ENCODE data around the gene CRB1. TPM values are rescaled to one million over a fixed set of nuclear protein-coding genes. Genes with fewer than 3 reads are reported as not detected.

CRB1 gene
- total RNA-seq, 1 experiment from 2014 or later = not detected

DNA sequence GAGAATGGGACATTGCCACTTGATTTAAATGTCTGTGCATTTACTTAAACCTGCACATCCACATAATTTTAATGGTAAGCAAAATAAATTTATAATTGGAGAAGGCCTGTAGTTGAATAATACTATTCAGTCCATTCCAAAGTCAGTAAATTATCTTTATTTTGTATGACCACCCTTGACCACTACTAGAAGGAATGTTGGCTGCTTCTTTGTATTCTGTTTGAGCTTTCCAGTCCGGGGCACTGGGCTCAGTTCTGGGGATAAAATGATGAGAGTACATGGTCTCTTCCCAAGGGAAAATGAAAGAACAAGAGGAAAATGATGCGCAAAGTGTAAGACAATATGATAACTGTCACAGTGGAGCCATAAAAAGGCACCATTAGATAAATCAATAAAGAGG is 98.9 kb downstream of the CRB1 start:
- H3K4me3 ChIP-seq (ENCODE audit: low read depth in 2 of 2, low read length in 2 of 2) = no peak overlapping the region
- H3K9me3 ChIP-seq (ENCODE audit: control insufficient read depth, insufficient read depth, low read depth, low read length) = no peaks in the 10 kb centered on the region
- BruUV-seq (replicated peaks) = no TSS peak
- no peak overlapping the region for H3K27ac ChIP-seq (ENCODE audit: low read length)
- no peaks in the 10 kb centered on the region for H3K36me3 ChIP-seq (ENCODE audit: control insufficient read depth, insufficient read depth, low read length)
- POLR2A ChIA-PET = no interaction called here
- H3K4me1 ChIP-seq (ENCODE audit: control insufficient read depth, insufficient read depth, low read length) = no peaks in the 10 kb centered on the region
- ATAC-seq (no peak), DNase-seq (ENCODE audit: low read depth, low spot score) (no peak)
- CTCF ChIA-PET = no interaction called here
- no peak for TF ChIP-seq TCF7L2 (IDR thresholded peaks at IDR 0.05; ENCODE audit: low read depth, low read length)
- TF ChIP-seq SIN3A (IDR thresholded peaks at IDR 0.05; ENCODE audit: borderline replicate concordance, insufficient read depth, low read depth, low read length) = no peak
- TF ChIP-seq, protein P1, sequence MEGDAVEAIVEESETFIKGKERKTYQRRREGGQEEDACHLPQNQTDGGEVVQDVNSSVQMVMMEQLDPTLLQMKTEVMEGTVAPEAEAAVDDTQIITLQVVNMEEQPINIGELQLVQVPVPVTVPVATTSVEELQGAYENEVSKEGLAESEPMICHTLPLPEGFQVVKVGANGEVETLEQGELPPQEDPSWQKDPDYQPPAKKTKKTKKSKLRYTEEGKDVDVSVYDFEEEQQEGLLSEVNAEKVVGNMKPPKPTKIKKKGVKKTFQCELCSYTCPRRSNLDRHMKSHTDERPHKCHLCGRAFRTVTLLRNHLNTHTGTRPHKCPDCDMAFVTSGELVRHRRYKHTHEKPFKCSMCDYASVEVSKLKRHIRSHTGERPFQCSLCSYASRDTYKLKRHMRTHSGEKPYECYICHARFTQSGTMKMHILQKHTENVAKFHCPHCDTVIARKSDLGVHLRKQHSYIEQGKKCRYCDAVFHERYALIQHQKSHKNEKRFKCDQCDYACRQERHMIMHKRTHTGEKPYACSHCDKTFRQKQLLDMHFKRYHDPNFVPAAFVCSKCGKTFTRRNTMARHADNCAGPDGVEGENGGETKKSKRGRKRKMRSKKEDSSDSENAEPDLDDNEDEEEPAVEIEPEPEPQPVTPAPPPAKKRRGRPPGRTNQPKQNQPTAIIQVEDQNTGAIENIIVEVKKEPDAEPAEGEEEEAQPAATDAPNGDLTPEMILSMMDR (IDR thresholded peaks at IDR 0.05) = no peak
- TF ChIP-seq, protein P2, sequence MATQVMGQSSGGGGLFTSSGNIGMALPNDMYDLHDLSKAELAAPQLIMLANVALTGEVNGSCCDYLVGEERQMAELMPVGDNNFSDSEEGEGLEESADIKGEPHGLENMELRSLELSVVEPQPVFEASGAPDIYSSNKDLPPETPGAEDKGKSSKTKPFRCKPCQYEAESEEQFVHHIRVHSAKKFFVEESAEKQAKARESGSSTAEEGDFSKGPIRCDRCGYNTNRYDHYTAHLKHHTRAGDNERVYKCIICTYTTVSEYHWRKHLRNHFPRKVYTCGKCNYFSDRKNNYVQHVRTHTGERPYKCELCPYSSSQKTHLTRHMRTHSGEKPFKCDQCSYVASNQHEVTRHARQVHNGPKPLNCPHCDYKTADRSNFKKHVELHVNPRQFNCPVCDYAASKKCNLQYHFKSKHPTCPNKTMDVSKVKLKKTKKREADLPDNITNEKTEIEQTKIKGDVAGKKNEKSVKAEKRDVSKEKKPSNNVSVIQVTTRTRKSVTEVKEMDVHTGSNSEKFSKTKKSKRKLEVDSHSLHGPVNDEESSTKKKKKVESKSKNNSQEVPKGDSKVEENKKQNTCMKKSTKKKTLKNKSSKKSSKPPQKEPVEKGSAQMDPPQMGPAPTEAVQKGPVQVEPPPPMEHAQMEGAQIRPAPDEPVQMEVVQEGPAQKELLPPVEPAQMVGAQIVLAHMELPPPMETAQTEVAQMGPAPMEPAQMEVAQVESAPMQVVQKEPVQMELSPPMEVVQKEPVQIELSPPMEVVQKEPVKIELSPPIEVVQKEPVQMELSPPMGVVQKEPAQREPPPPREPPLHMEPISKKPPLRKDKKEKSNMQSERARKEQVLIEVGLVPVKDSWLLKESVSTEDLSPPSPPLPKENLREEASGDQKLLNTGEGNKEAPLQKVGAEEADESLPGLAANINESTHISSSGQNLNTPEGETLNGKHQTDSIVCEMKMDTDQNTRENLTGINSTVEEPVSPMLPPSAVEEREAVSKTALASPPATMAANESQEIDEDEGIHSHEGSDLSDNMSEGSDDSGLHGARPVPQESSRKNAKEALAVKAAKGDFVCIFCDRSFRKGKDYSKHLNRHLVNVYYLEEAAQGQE (IDR thresholded peaks at IDR 0.05; ENCODE audit: insufficient read depth in 1 of 2, low read depth in 2 of 2, low read length in 1 of 2) = no peak
- no peak for TF ChIP-seq POLR2AphosphoS5 (IDR thresholded peaks at IDR 0.05; ENCODE audit: low read depth, low read length)
- in situ Hi-C loops (cut with HindIII; ENCODE audit: low pct_unique_long_range_greater_than_20kb, low sequenced_read_pairs) (no loop called here), intact Hi-C loops (cut with micrococcal nuclease; ENCODE audit: unreplicated experiment) (no loop called here)
- no peaks in the 10 kb centered on the region for H3K27me3 ChIP-seq (ENCODE audit: control insufficient read depth, insufficient read depth, low read length)

DNA sequence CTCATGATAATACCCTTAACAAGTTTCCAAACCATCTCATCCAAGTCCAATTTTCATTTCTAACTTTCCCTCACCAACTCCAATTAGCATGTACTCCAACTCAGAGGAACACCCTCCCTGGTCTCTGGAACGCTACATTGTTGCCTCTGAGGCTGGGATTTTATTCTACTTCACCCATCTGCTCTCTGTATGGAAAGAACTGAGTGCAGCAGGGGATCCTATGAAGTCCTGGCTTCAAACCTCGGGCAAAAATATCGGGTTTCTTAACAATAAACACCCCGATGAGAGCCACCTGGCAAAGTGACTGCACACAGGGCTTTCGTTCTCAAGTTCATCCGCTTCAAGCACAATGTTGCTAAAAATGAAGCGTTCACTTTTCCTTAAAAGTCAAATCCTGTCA is 99.6 kb downstream of the CRB1 start:
- no TSS peak for BruUV-seq (replicated peaks)

More for the DNA sequence above, 99.6 kb downstream of the CRB1 start:
- no peak overlapping the region for H3K27ac ChIP-seq (ENCODE audit: low read length)
- DNase-seq (ENCODE audit: low read depth, low spot score) = no peak
- CTCF ChIA-PET = no interaction called here
- in situ Hi-C loops (cut with HindIII; ENCODE audit: low pct_unique_long_range_greater_than_20kb, low sequenced_read_pairs) = no loop called here
- H3K4me1 ChIP-seq (ENCODE audit: control insufficient read depth, insufficient read depth, low read length) = no peaks in the 10 kb centered on the region
- no peaks in the 10 kb centered on the region for H3K9me3 ChIP-seq (ENCODE audit: control insufficient read depth, insufficient read depth, low read depth, low read length)
- H3K36me3 ChIP-seq (ENCODE audit: control insufficient read depth, insufficient read depth, low read length) = no peaks in the 10 kb centered on the region
- TF ChIP-seq, protein P1 (IDR thresholded peaks at IDR 0.05) = no peak
- TF ChIP-seq, protein P2 (IDR thresholded peaks at IDR 0.05; ENCODE audit: insufficient read depth in 1 of 2, low read depth in 2 of 2, low read length in 1 of 2) = no peak
- intact Hi-C loops (cut with micrococcal nuclease; ENCODE audit: unreplicated experiment) = no loop called here
- ATAC-seq = no peak
- H3K27me3 ChIP-seq (ENCODE audit: control insufficient read depth, insufficient read depth, low read length) = no peaks in the 10 kb centered on the region
- H3K4me3 ChIP-seq (ENCODE audit: low read depth in 2 of 2, low read length in 2 of 2) = no peak overlapping the region
- POLR2A ChIA-PET = no interaction called here

All from Panc1 (cell line).